ENCODE measurements around the gene MYO1C.
"Not testable (repeated sequence)": the region's sequence is repeated elsewhere in the genome, so short reads cannot be mapped to it uniquely, and the experiment has no call there.

The MYO1C gene

GRCh38 chr17:1519678-1520077 lies 27.2 kb upstream of the MYO1C start:
- peaks cover 21 to 34% of the 10 kb centered on the region in 2 donors for H3K36me3 ChIP-seq (ENCODE audit: control insufficient read depth in 1 of 2, insufficient read depth in 2 of 2, low read length in 2 of 2)
- H3K9me3 ChIP-seq (ENCODE audit: control insufficient read depth in 1 of 2, low read length in 2 of 2), result no peaks in the 10 kb centered on the region
- no peak overlapping the region for H3K4me3 ChIP-seq (ENCODE audit: low read depth in 1 of 2, low read length in 2 of 2)
- H3K27ac ChIP-seq (ENCODE audit: low read length), result no peak overlapping the region
- H3K4me1 ChIP-seq (ENCODE audit: control insufficient read depth in 1 of 2, insufficient read depth in 2 of 2, low read length in 2 of 2), result peaks cover 9 to 14% of the 10 kb centered on the region in 2 donors
- H3K27me3 ChIP-seq (ENCODE audit: low read depth, low read length), result no peaks in the 10 kb centered on the region

- Histone ChIP-seq H3K4me1 (ENCODE audit: control insufficient read depth in 1 of 2, insufficient read depth in 2 of 2, low read length in 2 of 2) (peaks cover 9 to 18% of the 10 kb centered on the region in 2 donors), H3K27me3 (ENCODE audit: low read depth, low read length) (no peaks in the 10 kb centered on the region), H3K36me3 (ENCODE audit: control insufficient read depth in 1 of 2, insufficient read depth in 2 of 2, low read length in 2 of 2) (peaks cover 23 to 34% of the 10 kb centered on the region in 2 donors), H3K9me3 (ENCODE audit: control insufficient read depth in 1 of 2, low read length in 2 of 2) (no peaks in the 10 kb centered on the region), H3K27ac (ENCODE audit: low read length) (no peak overlapping the region), H3K4me3 (ENCODE audit: low read depth in 1 of 2, low read length in 2 of 2) (no peak overlapping the region)
These were observed 25.9 kb upstream of the MYO1C start for GRCh38 chr17:1518410-1518809.

DNA sequence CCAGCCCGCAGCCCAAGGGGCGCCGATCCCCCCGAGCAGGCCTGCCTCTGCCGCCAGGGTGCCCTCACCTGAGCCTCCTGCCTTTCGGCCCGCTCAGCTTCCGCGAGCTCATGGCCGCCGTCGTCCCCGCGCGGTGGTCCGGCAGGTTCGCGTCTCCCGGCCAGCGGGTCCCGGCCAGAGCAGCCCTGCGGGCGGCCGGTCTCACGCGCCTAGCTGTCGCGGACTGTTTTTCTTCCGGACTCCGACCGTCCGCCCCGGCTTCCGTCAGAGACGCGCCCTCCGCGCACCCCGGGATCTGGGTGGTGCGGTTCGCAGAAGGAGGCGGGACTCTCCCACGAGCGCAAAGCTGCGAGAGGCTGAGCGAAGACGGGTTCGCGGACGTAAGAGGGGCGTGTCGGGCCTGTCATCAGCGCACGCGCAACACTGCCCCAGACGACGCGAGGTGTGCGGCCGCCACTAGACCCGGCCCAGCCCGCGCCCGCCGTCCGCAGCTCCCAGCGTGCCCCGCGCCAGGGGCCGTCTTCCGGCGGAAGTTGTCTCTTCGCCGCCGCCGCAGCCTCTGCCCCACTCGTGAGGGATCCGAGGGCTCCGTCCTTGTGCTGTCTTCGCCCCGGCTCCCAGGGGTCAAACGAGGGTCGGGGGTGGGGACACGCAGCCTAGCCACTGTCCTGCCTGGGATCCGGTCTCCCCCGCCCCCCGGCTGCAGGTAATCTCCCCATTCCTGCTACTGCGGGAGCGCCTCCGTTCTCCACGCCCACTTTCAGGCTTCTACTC lies 24.1 kb upstream of the MYO1C start, which contains the start of gene INPP5K:
TSS of gene INPP5K (minus strand) at position 225 of the 774 bp plus-strand sequence. CDS start at position 112, 113 bp downstream.
- no peaks in the 10 kb centered on the region for H3K9me3 ChIP-seq (ENCODE audit: control insufficient read depth in 1 of 2, low read length in 2 of 2)
- no peaks in the 10 kb centered on the region for H3K27me3 ChIP-seq (ENCODE audit: low read depth, low read length)
- H3K36me3 ChIP-seq (ENCODE audit: control insufficient read depth in 1 of 2, insufficient read depth in 2 of 2, low read length in 2 of 2), result peaks cover 20 to 22% of the 10 kb centered on the region in 2 donors
- peaks cover 22 to 33% of the 10 kb centered on the region in 2 donors for H3K4me1 ChIP-seq (ENCODE audit: control insufficient read depth in 1 of 2, insufficient read depth in 2 of 2, low read length in 2 of 2)
- peak within 1 kb of the TSS; percentile 90 for H3K4me3 ChIP-seq (ENCODE audit: low read depth in 1 of 2, low read length in 2 of 2)
- peak within 1 kb of the TSS; percentile 80 for H3K27ac ChIP-seq (ENCODE audit: low read length)

GRCh38 chr17:1515640-1516387 lies 23.3 kb upstream of the MYO1C start:
- H3K27me3 ChIP-seq (ENCODE audit: low read depth, low read length), result no peaks in the 10 kb centered on the region
- H3K4me1 ChIP-seq (ENCODE audit: control insufficient read depth in 1 of 2, insufficient read depth in 2 of 2, low read length in 2 of 2), result peaks cover 30 to 37% of the 10 kb centered on the region in 2 donors
- peaks cover 13 to 15% of the 10 kb centered on the region in 2 donors for H3K36me3 ChIP-seq (ENCODE audit: control insufficient read depth in 1 of 2, insufficient read depth in 2 of 2, low read length in 2 of 2)
- H3K9me3 ChIP-seq (ENCODE audit: control insufficient read depth in 1 of 2, low read length in 2 of 2), result no peaks in the 10 kb centered on the region
- H3K4me3 ChIP-seq (ENCODE audit: low read depth in 1 of 2, low read length in 2 of 2), result peak overlapping the region; percentile 90
- H3K27ac ChIP-seq (ENCODE audit: low read length), result peak overlapping the region; percentile 74

- Histone ChIP-seq H3K27ac (ENCODE audit: low read length) (peak overlapping the region; percentile 79), H3K9me3 (ENCODE audit: control insufficient read depth in 1 of 2, low read length in 2 of 2) (no peaks in the 10 kb centered on the region), H3K4me3 (ENCODE audit: low read depth in 1 of 2, low read length in 2 of 2) (no peak overlapping the region), H3K36me3 (ENCODE audit: control insufficient read depth in 1 of 2, insufficient read depth in 2 of 2, low read length in 2 of 2) (peaks cover 7 to 20% of the 10 kb centered on the region in 2 donors), H3K4me1 (ENCODE audit: control insufficient read depth in 1 of 2, insufficient read depth in 2 of 2, low read length in 2 of 2) (peaks cover 32 to 37% of the 10 kb centered on the region in 2 donors), H3K27me3 (ENCODE audit: low read depth, low read length) (no peaks in the 10 kb centered on the region)
These were observed 19.9 kb upstream of the MYO1C start for GRCh38 chr17:1512351-1512750.

- Histone ChIP-seq H3K27me3 (ENCODE audit: low read depth, low read length) (no peaks in the 10 kb centered on the region), H3K36me3 (ENCODE audit: control insufficient read depth in 1 of 2, insufficient read depth in 2 of 2, low read length in 2 of 2) (peaks cover 9 to 25% of the 10 kb centered on the region in 2 donors), H3K4me1 (ENCODE audit: control insufficient read depth in 1 of 2, insufficient read depth in 2 of 2, low read length in 2 of 2) (peaks cover 32 to 36% of the 10 kb centered on the region in 2 donors), H3K4me3 (ENCODE audit: low read depth in 1 of 2, low read length in 2 of 2) (no peak overlapping the region), H3K9me3 (ENCODE audit: control insufficient read depth in 1 of 2, low read length in 2 of 2) (no peaks in the 10 kb centered on the region), H3K27ac (ENCODE audit: low read length) (peak overlapping the region; percentile 79)
These were observed 19.4 kb upstream of the MYO1C start for GRCh38 chr17:1511756-1512321.

GRCh38 chr17:1511290-1511689 lies 18.8 kb upstream of the MYO1C start:
- no peaks in the 10 kb centered on the region for H3K9me3 ChIP-seq (ENCODE audit: control insufficient read depth in 1 of 2, low read length in 2 of 2)
- H3K36me3 ChIP-seq (ENCODE audit: control insufficient read depth in 1 of 2, insufficient read depth in 2 of 2, low read length in 2 of 2), result peaks cover 14 to 30% of the 10 kb centered on the region in 2 donors
- H3K4me3 ChIP-seq (ENCODE audit: low read depth in 1 of 2, low read length in 2 of 2), result no peak overlapping the region
- peaks cover 32 to 36% of the 10 kb centered on the region in 2 donors for H3K4me1 ChIP-seq (ENCODE audit: control insufficient read depth in 1 of 2, insufficient read depth in 2 of 2, low read length in 2 of 2)
- peak overlapping the region; percentile 61 for H3K27ac ChIP-seq (ENCODE audit: low read length)
- H3K27me3 ChIP-seq (ENCODE audit: low read depth, low read length), result no peaks in the 10 kb centered on the region

- no peaks in the 10 kb centered on the region for H3K27me3 ChIP-seq (ENCODE audit: low read depth, low read length)
- H3K27ac ChIP-seq (ENCODE audit: low read length), result peak overlapping the region; percentile 16
- no peak overlapping the region for H3K4me3 ChIP-seq (ENCODE audit: low read depth in 1 of 2, low read length in 2 of 2)
- H3K9me3 ChIP-seq (ENCODE audit: control insufficient read depth in 1 of 2, low read length in 2 of 2), result no peaks in the 10 kb centered on the region
- H3K36me3 ChIP-seq (ENCODE audit: control insufficient read depth in 1 of 2, insufficient read depth in 2 of 2, low read length in 2 of 2), result peaks cover 16 to 47% of the 10 kb centered on the region in 2 donors
- peaks cover 25 to 27% of the 10 kb centered on the region in 2 donors for H3K4me1 ChIP-seq (ENCODE audit: control insufficient read depth in 1 of 2, insufficient read depth in 2 of 2, low read length in 2 of 2)
These were observed 16.9 kb upstream of the MYO1C start for GRCh38 chr17:1509290-1509881.

GRCh38 chr17:1508709-1509108 lies 16.2 kb upstream of the MYO1C start:
- H3K27me3 ChIP-seq (ENCODE audit: low read depth, low read length); H3K27ac ChIP-seq (ENCODE audit: low read length); H3K9me3 ChIP-seq (ENCODE audit: control insufficient read depth in 1 of 2, low read length in 2 of 2); H3K4me3 ChIP-seq (ENCODE audit: low read depth in 1 of 2, low read length in 2 of 2): not testable (repeated sequence)
- peaks cover 24 to 27% of the 10 kb centered on the region in 2 donors for H3K4me1 ChIP-seq (ENCODE audit: control insufficient read depth in 1 of 2, insufficient read depth in 2 of 2, low read length in 2 of 2)
- H3K36me3 ChIP-seq (ENCODE audit: control insufficient read depth in 1 of 2, insufficient read depth in 2 of 2, low read length in 2 of 2), result peaks cover 16 to 52% of the 10 kb centered on the region in 2 donors

DNA sequence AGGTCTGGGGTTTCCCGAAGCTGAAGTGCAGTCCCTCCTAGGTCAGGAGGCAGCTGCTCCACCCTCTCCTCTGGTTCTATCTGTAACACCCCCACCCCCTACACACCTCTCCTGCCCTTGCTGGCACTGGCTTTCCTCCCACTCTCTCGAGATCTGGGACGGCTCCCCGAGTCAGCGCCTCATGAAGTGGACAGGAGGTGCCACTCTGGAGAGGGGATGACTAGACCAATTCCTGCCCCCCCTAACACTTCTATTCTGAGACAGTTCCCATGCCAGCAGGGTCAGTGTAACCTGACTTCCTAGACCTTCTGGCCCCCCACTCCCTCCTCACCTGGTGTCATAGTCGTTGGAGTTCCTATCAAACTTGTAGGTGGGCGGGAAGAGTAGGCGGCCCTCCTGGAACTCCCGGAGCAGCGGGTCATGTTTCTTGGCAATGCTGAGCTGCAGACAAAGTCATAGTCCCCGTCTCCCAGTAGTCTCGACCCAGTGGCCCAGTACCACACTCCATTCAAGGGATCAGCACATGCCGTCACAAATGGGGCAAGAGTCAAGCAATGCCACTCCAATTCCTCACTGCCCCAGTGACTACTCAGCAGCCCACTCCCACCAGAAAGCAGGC lies 14.3 kb upstream of the MYO1C start:
- Histone ChIP-seq H3K9me3 (ENCODE audit: control insufficient read depth in 1 of 2, low read length in 2 of 2) (no peaks in the 10 kb centered on the region), H3K4me1 (ENCODE audit: control insufficient read depth in 1 of 2, insufficient read depth in 2 of 2, low read length in 2 of 2) (peaks cover 9 to 15% of the 10 kb centered on the region in 2 donors), H3K4me3 (ENCODE audit: low read depth in 1 of 2, low read length in 2 of 2) (no peak overlapping the region), H3K27ac (ENCODE audit: low read length) (no peak overlapping the region), H3K27me3 (ENCODE audit: low read depth, low read length) (no peaks in the 10 kb centered on the region), H3K36me3 (ENCODE audit: control insufficient read depth in 1 of 2, insufficient read depth in 2 of 2, low read length in 2 of 2) (peaks cover 9 to 57% of the 10 kb centered on the region in 2 donors)
